HG03558 (cell line): ENCODE data around the gene UGCG.

Experiments used
- ATAC-seq: cut with Tn5 transposase; IDR thresholded peaks from one replicate; pipeline ENCODE4 v1.9.1; 2021; ENCODE audit warnings: moderate number of reproducible peaks; ENCODE audit not compliant: unreplicated experiment; ENCODE audit errors: extremely low read depth

Gene UGCG

GRCh38 chr9:111917201-111917600 lies 20.6 kb downstream of the UGCG start:
- no peak for ATAC-seq

GRCh38 chr9:111917980-111918379 lies 21.4 kb downstream of the UGCG start:
- ATAC-seq = no peak

DNA sequence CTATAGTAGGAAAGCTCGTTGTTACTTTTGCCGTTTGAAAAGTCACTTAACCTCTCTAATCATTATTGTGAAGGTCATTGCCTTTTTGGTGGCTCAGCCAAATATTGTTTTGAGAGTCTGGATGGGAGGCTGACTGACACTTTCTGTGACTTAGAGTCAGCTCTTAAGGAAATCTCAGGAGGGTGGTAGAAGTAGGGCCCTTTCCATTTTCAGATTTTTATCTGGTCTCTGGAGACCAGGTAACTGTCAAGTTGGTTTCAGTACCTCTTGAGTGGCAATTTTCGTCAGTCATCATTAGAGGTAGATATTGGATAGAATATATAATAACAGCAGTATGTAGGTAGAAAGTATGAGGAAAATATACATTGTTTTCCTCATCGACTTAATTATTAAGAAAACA lies 23.3 kb downstream of the UGCG start:
- ATAC-seq = no peak

- no peak for ATAC-seq
Measured at GRCh38 chr9:111920531-111920930, 23.9 kb downstream of the UGCG start.

DNA sequence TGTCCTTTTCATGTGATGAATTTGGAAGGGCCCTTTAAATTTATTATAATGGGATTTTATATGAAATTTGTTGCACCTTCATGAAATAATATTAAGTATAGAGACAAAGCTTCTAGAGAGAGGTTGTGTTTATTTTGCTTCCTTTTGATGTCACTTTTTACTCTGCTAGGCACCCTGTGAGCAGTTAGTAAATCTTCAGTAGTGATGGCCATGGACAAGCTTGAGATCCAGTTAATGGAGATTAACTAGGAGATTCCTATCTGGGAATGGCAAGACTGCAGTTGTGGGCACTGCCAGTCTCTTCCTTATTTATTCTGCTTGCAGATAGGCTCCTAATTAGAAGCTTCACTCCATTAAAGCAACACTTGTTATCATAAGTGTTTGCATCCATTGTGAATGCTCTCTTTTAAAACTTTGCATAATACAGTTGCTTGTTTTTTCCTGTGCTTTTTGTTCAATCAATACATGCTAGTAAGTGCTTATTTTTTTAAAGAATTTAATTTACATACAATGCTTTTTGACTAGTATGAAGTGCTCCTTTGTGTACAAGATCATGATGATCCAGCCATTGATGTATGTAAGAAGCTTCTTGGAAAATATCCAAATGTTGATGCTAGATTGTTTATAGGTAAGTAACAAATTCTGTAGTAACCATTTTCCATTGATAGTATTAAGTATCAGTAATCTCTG lies 25.9 kb downstream of the UGCG start:
- no peak for ATAC-seq

- ATAC-seq = no peak
Measured at GRCh38 chr9:111924281-111924680, 27.7 kb downstream of the UGCG start.

DNA sequence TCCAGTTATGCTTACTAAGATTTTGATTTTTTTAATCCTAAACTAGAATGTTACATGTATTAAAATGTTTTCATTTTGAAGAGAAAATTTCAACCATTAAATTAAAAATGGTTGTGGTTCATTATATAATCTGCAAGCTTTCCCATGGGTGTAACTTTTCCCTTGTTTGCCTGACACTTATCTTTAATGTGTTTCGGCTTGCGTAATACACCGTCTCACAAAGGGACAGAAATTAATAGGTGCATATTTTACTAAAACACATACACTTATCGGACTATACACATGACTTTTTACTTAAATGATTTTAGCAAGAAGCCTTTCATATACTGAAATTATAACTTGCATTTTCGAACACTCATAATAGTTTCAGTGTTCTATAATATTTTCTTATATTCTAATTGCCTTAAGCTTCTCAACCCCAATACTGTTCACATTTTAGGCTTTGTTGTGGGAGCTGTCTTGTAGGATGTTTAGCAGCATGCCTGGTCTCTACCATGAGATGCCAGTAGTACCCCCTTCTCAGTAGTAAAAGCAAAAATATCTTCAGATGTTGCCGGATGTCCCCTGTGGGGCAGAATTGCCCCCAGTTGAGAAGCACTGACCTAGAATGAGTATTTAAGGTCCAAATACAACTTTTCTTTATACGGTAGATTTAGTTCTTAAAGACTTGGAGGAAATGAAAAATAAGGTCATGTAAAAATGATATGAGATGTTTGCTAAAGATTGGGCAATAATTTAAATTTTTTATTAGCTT lies 28.6 kb downstream of the UGCG start:
- no peak for ATAC-seq

GRCh38 chr9:111925784-111926183 lies 29.2 kb downstream of the UGCG start:
- ATAC-seq = no peak

GRCh38 chr9:111926421-111926875 lies 29.8 kb downstream of the UGCG start:
- ATAC-seq = peak; percentile 94

DNA sequence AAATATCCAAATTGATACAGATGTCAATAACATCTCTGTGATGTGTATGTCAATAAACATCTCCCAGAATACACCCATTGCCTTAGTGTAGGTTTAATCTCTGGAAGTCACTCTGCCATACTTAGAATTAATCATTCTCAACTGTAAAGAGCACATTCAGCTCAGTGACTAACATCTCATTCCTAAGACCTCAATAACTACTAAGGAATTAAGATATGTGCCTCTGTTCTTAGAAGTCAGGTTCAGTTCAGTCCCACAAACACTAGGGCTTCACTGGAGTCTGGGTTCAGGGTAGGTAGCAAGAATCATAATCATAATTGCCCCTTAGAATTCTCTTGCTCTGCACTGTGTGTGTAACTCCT lies 31.7 kb downstream of the UGCG start:
- ATAC-seq = no peak

DNA sequence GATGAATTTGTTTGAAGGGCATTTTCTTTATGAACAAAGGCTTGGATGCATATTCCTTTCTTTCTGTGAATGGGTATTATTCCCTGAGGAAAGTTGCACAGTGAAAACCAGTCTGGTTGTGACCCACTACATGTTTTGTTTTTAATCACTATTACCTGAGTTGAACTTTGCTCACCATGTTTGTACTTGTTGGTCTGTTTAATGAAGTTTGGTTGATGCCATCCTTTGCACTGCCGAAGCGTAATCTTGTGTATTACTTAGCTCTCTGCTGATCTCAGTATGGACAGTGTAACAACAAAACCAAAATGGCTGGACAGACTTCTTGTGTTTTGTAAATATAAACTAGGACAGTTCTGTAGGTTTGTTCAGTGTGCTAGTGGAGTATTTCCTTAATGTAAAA lies 38.1 kb downstream of the UGCG start:
- no peak for ATAC-seq

GRCh38 chr9:111936391-111936790 lies 39.8 kb downstream of the UGCG start:
- no peak for ATAC-seq

DNA sequence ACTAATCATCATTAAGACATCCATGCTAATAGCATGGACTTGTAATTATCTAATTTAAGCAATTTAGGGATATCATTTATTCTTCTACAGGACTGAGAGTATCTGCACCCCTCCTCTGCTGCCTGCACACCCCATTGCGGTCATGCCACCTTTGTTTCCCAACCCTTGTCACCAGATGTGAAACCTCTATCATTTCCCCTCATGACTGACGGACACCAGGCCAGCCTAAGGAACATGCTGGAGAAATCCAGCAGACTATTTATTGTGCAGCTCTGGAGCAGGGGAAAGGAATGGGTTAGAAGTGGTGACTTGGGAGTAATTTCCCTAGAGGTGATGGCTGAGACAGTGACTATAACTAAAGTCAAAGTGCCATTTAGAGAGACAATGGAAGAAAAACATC lies 40.7 kb downstream of the UGCG start:
- no peak for ATAC-seq

DNA sequence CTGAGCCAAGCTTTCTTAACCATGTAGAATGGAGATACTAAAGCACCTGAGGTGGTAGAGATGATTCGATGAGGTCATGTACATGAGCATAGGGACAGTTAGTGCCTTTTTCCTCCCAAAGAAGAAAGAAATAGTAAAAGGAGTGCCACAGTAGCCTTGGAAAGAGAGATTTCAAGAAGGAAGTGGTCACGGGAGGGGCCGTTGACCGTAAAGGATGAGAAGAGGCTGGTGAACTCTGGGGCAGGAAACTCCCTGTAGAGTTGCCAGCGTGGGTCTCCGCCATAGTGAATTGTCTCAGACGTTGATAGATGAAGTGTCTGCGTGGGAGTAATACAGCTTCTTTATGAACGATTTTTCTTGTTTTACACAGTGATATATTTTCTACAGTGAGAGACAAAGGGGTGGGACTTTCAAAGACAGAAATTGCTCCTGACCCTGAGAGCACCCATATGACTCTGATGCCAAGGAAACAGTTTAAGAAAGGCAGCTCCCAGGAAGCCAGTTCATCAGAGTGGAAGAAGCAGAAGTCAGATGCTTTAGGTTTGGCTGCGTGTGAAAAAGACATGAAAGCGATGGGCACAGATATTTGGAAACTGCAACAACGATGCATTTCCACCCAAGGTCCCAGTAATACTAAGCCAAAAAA lies 41.3 kb downstream of the UGCG start:
- ATAC-seq = no peak

DNA sequence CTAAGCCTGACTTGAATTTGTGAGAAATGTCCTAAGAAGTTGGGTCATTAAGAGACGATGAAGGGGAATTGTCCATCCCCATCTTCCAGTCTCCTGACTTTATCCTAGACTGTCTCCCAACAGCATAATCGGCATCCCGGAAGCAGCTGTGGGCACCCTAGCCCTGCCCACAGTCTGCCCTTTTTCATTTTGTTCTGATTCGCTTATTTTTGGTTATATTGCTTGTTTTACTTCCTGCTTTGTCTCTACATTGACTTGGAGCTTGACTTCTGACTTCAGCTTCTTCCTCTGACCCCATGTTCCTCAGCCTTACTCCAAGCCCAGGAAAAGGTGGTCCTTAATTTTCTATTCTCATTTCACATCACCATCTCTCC lies 41.8 kb downstream of the UGCG start:
- ATAC-seq = no peak

GRCh38 chr9:111939322-111939721 lies 42.7 kb downstream of the UGCG start:
- ATAC-seq = no peak

DNA sequence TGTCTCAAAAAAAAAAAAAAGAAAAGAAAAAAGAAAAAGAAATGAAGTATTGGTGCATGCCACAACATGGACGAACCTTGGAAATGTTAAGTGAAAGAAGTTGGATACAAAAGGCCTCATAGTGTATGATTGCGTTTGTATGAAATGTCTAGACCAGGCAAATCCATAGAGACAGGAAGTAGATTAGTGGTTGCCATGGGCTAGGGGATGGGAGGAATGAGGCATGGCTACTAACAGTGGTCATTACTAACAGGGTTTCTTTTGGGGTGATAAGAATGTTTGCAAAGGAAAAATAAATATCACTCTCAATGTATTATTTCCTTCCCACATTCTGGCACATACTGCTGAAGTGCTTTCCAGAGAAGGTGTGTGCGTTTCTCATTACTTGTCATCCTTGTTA lies 44.1 kb downstream of the UGCG start:
- ATAC-seq = no peak

GRCh38 chr9:111943200-111943599 lies 46.6 kb downstream of the UGCG start:
- no peak for ATAC-seq

GRCh38 chr9:111943746-111944145 lies 47.1 kb downstream of the UGCG start:
- no peak for ATAC-seq

- no peak for ATAC-seq
Measured at GRCh38 chr9:111944241-111944866, 47.7 kb downstream of the UGCG start.

DNA sequence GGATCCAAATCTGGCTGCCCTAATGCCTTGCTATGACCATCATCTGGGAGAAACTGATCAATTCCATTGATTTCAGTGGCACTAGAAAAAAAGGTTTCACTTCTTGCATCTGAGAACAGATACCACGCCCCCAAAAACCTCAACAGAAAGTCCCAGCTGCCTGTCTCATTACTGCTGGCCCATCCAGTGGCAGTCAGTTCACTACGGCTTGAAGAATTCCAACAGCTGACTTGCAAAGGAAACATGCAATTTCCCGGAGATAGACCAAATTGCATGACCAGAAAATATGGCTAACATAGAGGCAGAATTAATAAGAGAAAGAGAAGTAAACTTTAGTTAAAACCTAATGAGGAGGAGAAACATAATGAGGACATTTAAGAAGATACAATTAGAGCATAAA lies 48.6 kb downstream of the UGCG start:
- no peak for ATAC-seq
